ENCODE data around the gene ZNF583.

ZNF583 gene

GRCh38 chr19:56398809-56399208 lies 5.3 kb upstream of the ZNF583 start:
- Histone ChIP-seq H3K79me2 (ENCODE audit: control insufficient read depth, insufficient read depth, low read length) (no peaks in the 10 kb centered on the region), H3K79me1 (ENCODE audit: low read length) (no peaks in the 10 kb centered on the region), H3K23ac (ENCODE audit: low read length) (no peak overlapping the region), H2BK15ac (replicated peaks; ENCODE audit: low read depth) (no peak overlapping the region), H3K27ac (ENCODE audit: low read depth, low read length) (no peak overlapping the region), H2BK120ac (ENCODE audit: low read depth, low read length) (no peak overlapping the region), H3K4me1 (ENCODE audit: control insufficient read depth, low read depth, low read length) (no peaks in the 10 kb centered on the region), H3K36me3 (ENCODE audit: control insufficient read depth, insufficient read depth, low read length) (no peaks in the 10 kb centered on the region), H3K4me3 (ENCODE audit: low read length) (no peak overlapping the region), H3K18ac (ENCODE audit: low read length) (no peak overlapping the region), H3K9ac (ENCODE audit: low read length) (no peak overlapping the region), H2BK5ac (ENCODE audit: low read length) (no peak overlapping the region), H4K8ac (ENCODE audit: low read depth, low read length) (no peak overlapping the region), H3K4me2 (ENCODE audit: low read length) (no peak overlapping the region), H4K5ac (ENCODE audit: low read length) (no peak overlapping the region), H3K56ac (ENCODE audit: low read length) (no peak overlapping the region), H3K27me3 (ENCODE audit: insufficient read depth, low read length, poor library complexity) (no peaks in the 10 kb centered on the region), H3K4ac (ENCODE audit: low read depth, low read length) (no peak overlapping the region), H2AK5ac (ENCODE audit: low read length) (no peak overlapping the region)
- WGBS (ENCODE audit: extremely low coverage, insufficient coverage, low lambda C conversion rate): 100% methylated on average over 3 of the region's 5 CpGs
- DNase-seq: peak; percentile 16

- peaks cover 6% of the 10 kb centered on the region for H3K4me1 ChIP-seq (ENCODE audit: control insufficient read depth, low read depth, low read length)
- H2BK15ac ChIP-seq (replicated peaks; ENCODE audit: low read depth): no peak overlapping the region
- H2AK5ac ChIP-seq (ENCODE audit: low read length): no peak overlapping the region
- H3K79me1 ChIP-seq (ENCODE audit: low read length): peaks cover 6% of the 10 kb centered on the region
- H3K4me3 ChIP-seq (ENCODE audit: low read length): no peak overlapping the region
- no peak overlapping the region for H4K8ac ChIP-seq (ENCODE audit: low read depth, low read length)
- no peak overlapping the region for H3K4ac ChIP-seq (ENCODE audit: low read depth, low read length)
- H3K27ac ChIP-seq (ENCODE audit: low read depth, low read length): no peak overlapping the region
- no peak overlapping the region for H3K23ac ChIP-seq (ENCODE audit: low read length)
- no peaks in the 10 kb centered on the region for H3K27me3 ChIP-seq (ENCODE audit: insufficient read depth, low read length, poor library complexity)
- peaks cover 3% of the 10 kb centered on the region for H3K79me2 ChIP-seq (ENCODE audit: control insufficient read depth, insufficient read depth, low read length)
- H3K36me3 ChIP-seq (ENCODE audit: control insufficient read depth, insufficient read depth, low read length): no peaks in the 10 kb centered on the region
- H4K5ac ChIP-seq (ENCODE audit: low read length): no peak overlapping the region
- H3K18ac ChIP-seq (ENCODE audit: low read length): no peak overlapping the region
- no peak for DNase-seq
- no peak overlapping the region for H2BK5ac ChIP-seq (ENCODE audit: low read length)
- H2BK120ac ChIP-seq (ENCODE audit: low read depth, low read length): no peak overlapping the region
- H3K56ac ChIP-seq (ENCODE audit: low read length): no peak overlapping the region
- H3K9ac ChIP-seq (ENCODE audit: low read length): no peak overlapping the region
- 100% methylated on average over 2 of the region's 4 CpGs for WGBS (ENCODE audit: extremely low coverage, insufficient coverage, low lambda C conversion rate)
- no peak overlapping the region for H3K4me2 ChIP-seq (ENCODE audit: low read length)
Observed at GRCh38 chr19:56400485-56400884, 3.6 kb upstream of the ZNF583 start.

- DNase-seq: no peak
Observed at GRCh38 chr19:56403261-56403660, 871 bp upstream of the ZNF583 start.

GRCh38 chr19:56404705-56405056 lies 549 bp downstream of the ZNF583 start:
- Histone ChIP-seq H3K56ac (ENCODE audit: low read length) (peak overlapping the region; percentile 99), H3K27me3 (ENCODE audit: insufficient read depth, low read length, poor library complexity) (no peaks in the 10 kb centered on the region), H3K36me3 (ENCODE audit: control insufficient read depth, insufficient read depth, low read length) (peaks cover 1% of the 10 kb centered on the region), H3K4me2 (ENCODE audit: low read length) (peak overlapping the region; percentile 73), H3K4ac (ENCODE audit: low read depth, low read length) (no peak overlapping the region), H3K79me2 (ENCODE audit: control insufficient read depth, insufficient read depth, low read length) (peaks cover 3% of the 10 kb centered on the region), H2BK15ac (replicated peaks; ENCODE audit: low read depth) (no peak overlapping the region), H3K4me1 (ENCODE audit: control insufficient read depth, low read depth, low read length) (peaks cover 6% of the 10 kb centered on the region), H3K4me3 (ENCODE audit: low read length) (peak overlapping the region; percentile 51), H3K79me1 (ENCODE audit: low read length) (peaks cover 6% of the 10 kb centered on the region), H3K27ac (ENCODE audit: low read depth, low read length) (no peak overlapping the region), H3K23ac (ENCODE audit: low read length) (no peak overlapping the region), H4K8ac (ENCODE audit: low read depth, low read length) (no peak overlapping the region), H2AK5ac (ENCODE audit: low read length) (peak overlapping the region; percentile 99), H2BK5ac (ENCODE audit: low read length) (no peak overlapping the region), H4K5ac (ENCODE audit: low read length) (peak overlapping the region; percentile 75), H3K18ac (ENCODE audit: low read length) (no peak overlapping the region), H2BK120ac (ENCODE audit: low read depth, low read length) (no peak overlapping the region), H3K9ac (ENCODE audit: low read length) (peak overlapping the region; percentile 95)
- WGBS (ENCODE audit: extremely low coverage, insufficient coverage, low lambda C conversion rate): no CpG with 5 or more reads among the region's 9 CpGs
- DNase-seq: no peak

More at GRCh38 chr19:56403261-56403660, 871 bp upstream of the ZNF583 start:
- no CpG with 5 or more reads among the region's 9 CpGs for WGBS (ENCODE audit: extremely low coverage, insufficient coverage, low lambda C conversion rate)
- Histone ChIP-seq H3K9ac (ENCODE audit: low read length) (no peak overlapping the region), H3K4me2 (ENCODE audit: low read length) (no peak overlapping the region), H3K79me2 (ENCODE audit: control insufficient read depth, insufficient read depth, low read length) (peaks cover 3% of the 10 kb centered on the region), H3K23ac (ENCODE audit: low read length) (no peak overlapping the region), H3K27ac (ENCODE audit: low read depth, low read length) (no peak overlapping the region), H4K8ac (ENCODE audit: low read depth, low read length) (no peak overlapping the region), H2BK15ac (replicated peaks; ENCODE audit: low read depth) (no peak overlapping the region), H4K5ac (ENCODE audit: low read length) (no peak overlapping the region), H2BK5ac (ENCODE audit: low read length) (no peak overlapping the region), H3K4ac (ENCODE audit: low read depth, low read length) (no peak overlapping the region), H2AK5ac (ENCODE audit: low read length) (no peak overlapping the region), H2BK120ac (ENCODE audit: low read depth, low read length) (no peak overlapping the region), H3K4me3 (ENCODE audit: low read length) (no peak overlapping the region), H3K27me3 (ENCODE audit: insufficient read depth, low read length, poor library complexity) (no peaks in the 10 kb centered on the region), H3K36me3 (ENCODE audit: control insufficient read depth, insufficient read depth, low read length) (no peaks in the 10 kb centered on the region), H3K4me1 (ENCODE audit: control insufficient read depth, low read depth, low read length) (peaks cover 6% of the 10 kb centered on the region), H3K56ac (ENCODE audit: low read length) (peak overlapping the region; percentile 99), H3K18ac (ENCODE audit: low read length) (no peak overlapping the region), H3K79me1 (ENCODE audit: low read length) (peaks cover 6% of the 10 kb centered on the region)

GRCh38 chr19:56405062-56405461 lies 930 bp downstream of the ZNF583 start:
- H3K4me2 ChIP-seq (ENCODE audit: low read length): peak overlapping the region; percentile 73

GRCh38 chr19:56423276-56423984 lies 19.3 kb downstream of the ZNF583 start:
- H3K79me2 ChIP-seq (ENCODE audit: control insufficient read depth, insufficient read depth, low read length): no peaks in the 10 kb centered on the region
- no peaks in the 10 kb centered on the region for H3K79me1 ChIP-seq (ENCODE audit: low read length)
- WGBS (ENCODE audit: extremely low coverage, insufficient coverage, low lambda C conversion rate): no CpG with 5 or more reads among the region's 5 CpGs
- no peak overlapping the region for H4K8ac ChIP-seq (ENCODE audit: low read depth, low read length)
- H3K4ac ChIP-seq (ENCODE audit: low read depth, low read length): no peak overlapping the region
- H2AK5ac ChIP-seq (ENCODE audit: low read length): no peak overlapping the region
- no peak overlapping the region for H2BK5ac ChIP-seq (ENCODE audit: low read length)
- H2BK120ac ChIP-seq (ENCODE audit: low read depth, low read length): no peak overlapping the region
- no peak overlapping the region for H4K5ac ChIP-seq (ENCODE audit: low read length)
- H3K27ac ChIP-seq (ENCODE audit: low read depth, low read length): no peak overlapping the region
- H3K9ac ChIP-seq (ENCODE audit: low read length): no peak overlapping the region
- no peak overlapping the region for H2BK15ac ChIP-seq (replicated peaks; ENCODE audit: low read depth)
- DNase-seq: peak; percentile 30
- H3K4me2 ChIP-seq (ENCODE audit: low read length): no peak overlapping the region
- peak overlapping the region; percentile 24 for H3K4me3 ChIP-seq (ENCODE audit: low read length)
- no peak overlapping the region for H3K18ac ChIP-seq (ENCODE audit: low read length)
- H3K23ac ChIP-seq (ENCODE audit: low read length): no peak overlapping the region
- H3K36me3 ChIP-seq (ENCODE audit: control insufficient read depth, insufficient read depth, low read length): no peaks in the 10 kb centered on the region
- no peaks in the 10 kb centered on the region for H3K4me1 ChIP-seq (ENCODE audit: control insufficient read depth, low read depth, low read length)
- no peaks in the 10 kb centered on the region for H3K27me3 ChIP-seq (ENCODE audit: insufficient read depth, low read length, poor library complexity)
- H3K56ac ChIP-seq (ENCODE audit: low read length): no peak overlapping the region

More at GRCh38 chr19:56405062-56405461, 930 bp downstream of the ZNF583 start:
- Histone ChIP-seq H2BK5ac (ENCODE audit: low read length) (no peak overlapping the region), H3K79me1 (ENCODE audit: low read length) (peaks cover 6% of the 10 kb centered on the region), H3K9ac (ENCODE audit: low read length) (no peak overlapping the region), H3K27me3 (ENCODE audit: insufficient read depth, low read length, poor library complexity) (no peaks in the 10 kb centered on the region), H3K36me3 (ENCODE audit: control insufficient read depth, insufficient read depth, low read length) (peaks cover 1% of the 10 kb centered on the region), H3K4me1 (ENCODE audit: control insufficient read depth, low read depth, low read length) (peaks cover 6% of the 10 kb centered on the region), H3K4me3 (ENCODE audit: low read length) (peak overlapping the region; percentile 6), H3K18ac (ENCODE audit: low read length) (no peak overlapping the region), H4K5ac (ENCODE audit: low read length) (no peak overlapping the region), H2AK5ac (ENCODE audit: low read length) (peak overlapping the region; percentile 99), H2BK120ac (ENCODE audit: low read depth, low read length) (no peak overlapping the region), H3K23ac (ENCODE audit: low read length) (no peak overlapping the region), H4K8ac (ENCODE audit: low read depth, low read length) (no peak overlapping the region), H2BK15ac (replicated peaks; ENCODE audit: low read depth) (no peak overlapping the region), H3K79me2 (ENCODE audit: control insufficient read depth, insufficient read depth, low read length) (peaks cover 3% of the 10 kb centered on the region), H3K27ac (ENCODE audit: low read depth, low read length) (no peak overlapping the region), H3K56ac (ENCODE audit: low read length) (no peak overlapping the region), H3K4ac (ENCODE audit: low read depth, low read length) (no peak overlapping the region)
- WGBS (ENCODE audit: extremely low coverage, insufficient coverage, low lambda C conversion rate): no CpG with 5 or more reads among the region's 4 CpGs
- DNase-seq: no peak
